HepG2 (cell line): Measurements from ENCODE around the gene DNAJC8. TPM values are rescaled to one million over a fixed set of nuclear protein-coding genes. Genes with fewer than 3 reads are reported as not detected.

Experiments used
- ATAC-seq: fragments of 200-7000 bp; cut with Tn5 transposase; 3 replicates; pipeline ENCODE4 v1.9.1; 2020; ENCODE audit warnings: mild to moderate bottlenecking, moderate library complexity
- BruUV-seq: library from RNA; stranded (reverse); fragments of 400-500 nt; replicated peaks from 2 replicates; lab custom pipeline; 2021; lab: Mats Ljungman, UMichigan
- CTCF ChIA-PET: fragments of 300-600 bp; formaldehyde crosslinking; extraction: SDS; loops from one replicate; lab custom pipeline; 2021; ENCODE audit warnings: low total read pairs, inconsistent platforms, low intra/inter-chr PET ratio; lab: Yijun Ruan, JAX
- POLR2A ChIA-PET: fragments of 350-600 bp; sonication (Branson Sonifier 250); formaldehyde crosslinking; loops from one replicate; lab custom pipeline; 2020; ENCODE audit warnings: antibody characterized with exemption, inconsistent platforms; lab: Yijun Ruan, JAX
- DNase-seq: peaks from one replicate; pipeline ENCODE4 v3.0.0-alpha.2; 2015; ENCODE audit warnings: low spot score
- FAIRE-seq: peaks from 3 replicates; lab custom pipeline; 2011; peaks lifted over from hg19 to GRCh38; lab: Jason Lieb, UNC
- H2AFZ ChIP-seq: one replicate; pipeline ENCODE4 v1.6.1; 2011; ENCODE audit warnings: low read length, inconsistent platforms
- H3K27ac ChIP-seq: fragments of 300-600 bp; 3 replicates; pipeline ENCODE4 v1.8.0; 2011; ENCODE audit warnings: mixed run types, mild to moderate bottlenecking, mixed read lengths, low read length, inconsistent platforms; ENCODE audit not compliant: insufficient read depth; ENCODE audit errors: extremely low read length
- H3K27me3 ChIP-seq, 2 experiments: fragments of 200-600 bp in 1 of 2; 2 replicates in 1 of 2; 3 replicates in 1 of 2; pipeline versions ENCODE4 v1.6.0 to v1.8.0; 2011; ENCODE audit warnings: low read length in 2 of 2, mild to moderate bottlenecking in 2 of 2, moderate library complexity in 2 of 2, inconsistent platforms in 1 of 2; ENCODE audit not compliant: insufficient read depth in 2 of 2, control insufficient read depth in 1 of 2
- H3K36me3 ChIP-seq, 2 experiments: fragments of 200-600 bp in 1 of 2; replicated peaks in 1 of 2; 2 replicates in 1 of 2; 3 replicates in 1 of 2; pipeline versions ENCODE4 v1.5.1 to v1.8.0; 2011; ENCODE audit warnings: low read length in 2 of 2, inconsistent platforms in 1 of 2; ENCODE audit not compliant: insufficient read depth in 2 of 2, control insufficient read depth in 1 of 2
- H3K4me1 ChIP-seq: 2 replicates; pipeline ENCODE4 v1.5.1; 2012; ENCODE audit warnings: low read length, inconsistent platforms; ENCODE audit not compliant: insufficient read depth
- H3K4me2 ChIP-seq: 2 replicates; pipeline ENCODE4 v1.6.0; 2011; ENCODE audit warnings: low read depth, low read length, inconsistent platforms
- H3K4me3 ChIP-seq, 3 experiments: fragments of 200-600 bp in 1 of 3; sonication (generic), shearing (Covaris generic) in 1 of 3; replicated peaks in 1 of 3; 2 replicates each; pipeline ENCODE4 v1.5.1; 2011 to 2016; ENCODE audit warnings: low read length in 3 of 3, inconsistent platforms in 2 of 3, low read depth in 2 of 3, mild to moderate bottlenecking in 2 of 3, control low read depth in 1 of 3, mixed read lengths in 1 of 3; ENCODE audit not compliant: insufficient read depth in 1 of 3
- H3K79me2 ChIP-seq: one replicate; pipeline ENCODE4 v1.6.1; 2011; ENCODE audit warnings: low read length, inconsistent platforms; ENCODE audit not compliant: insufficient read depth
- H3K9ac ChIP-seq: 2 replicates; pipeline ENCODE4 v1.6.0; 2011; ENCODE audit warnings: mild to moderate bottlenecking, low read depth, low read length, inconsistent platforms; ENCODE audit not compliant: insufficient read depth
- H3K9me3 ChIP-seq: 2 replicates; pipeline ENCODE4 v1.5.1; 2012; ENCODE audit warnings: mild to moderate bottlenecking, low read length
- H4K20me1 ChIP-seq: 2 replicates; pipeline ENCODE4 v1.6.0; 2011; ENCODE audit warnings: inconsistent platforms, mild to moderate bottlenecking, low read length, moderate library complexity; ENCODE audit not compliant: insufficient read depth
- BHLHE40 ChIP-seq: IDR thresholded peaks from 2 replicates; pipeline ENCODE4 v1.6.1; 2011; ENCODE audit warnings: low read length, improper control_type of control experiment
- CBX2 ChIP-seq, 2 experiments: fragments of 200-600 bp in 1 of 2; sonication (generic); formaldehyde crosslinking in 1 of 2; IDR thresholded peaks; 2 replicates each; pipeline versions ENCODE4 v1.7.0 to v1.8.1; 2018 to 2022; ENCODE audit warnings: low read depth in 2 of 2, low read length in 1 of 2, mild to moderate bottlenecking in 1 of 2, missing genetic modification reagents in 1 of 2
- DMAP1 ChIP-seq: IDR thresholded peaks from 2 replicates; pipeline ENCODE4 v1.6.1; 2016
- ETV6 ChIP-seq: sonication (generic); formaldehyde crosslinking; conservative IDR thresholded peaks from 2 replicates; pipeline ENCODE4 v1.4.0; 2020; ENCODE audit warnings: missing genetic modification reagents
- GFI1 ChIP-seq: sonication (generic); formaldehyde crosslinking; IDR thresholded peaks from 2 replicates; pipeline ENCODE4 v1.5.0; 2020; ENCODE audit warnings: missing genetic modification reagents, mild to moderate bottlenecking, borderline replicate concordance
- HHEX ChIP-seq: IDR thresholded peaks from 2 replicates; pipeline ENCODE4 v1.6.1; 2016; ENCODE audit warnings: control low read depth
- LCORL ChIP-seq, 2 experiments: fragments of 450-650 bp in 1 of 2; sonication (generic) in 1 of 2; formaldehyde crosslinking in 1 of 2; IDR thresholded peaks; 2 replicates each; pipeline versions ENCODE4 v1.5.0 to v1.6.1; 2017 to 2020; ENCODE audit warnings: antibody characterized with exemption in 1 of 2, missing genetic modification reagents in 1 of 2
- RNF2 ChIP-seq: fragments of 450-650 bp; conservative IDR thresholded peaks from 2 replicates; pipeline ENCODE4 v1.6.1; 2016; ENCODE audit warnings: low read depth
- ZBTB3 ChIP-seq: sonication (generic); formaldehyde crosslinking; IDR thresholded peaks from 2 replicates; pipeline ENCODE4 v1.4.0; 2020; ENCODE audit warnings: low read depth, mild to moderate bottlenecking, moderate library complexity, missing genetic modification reagents, borderline replicate concordance
- ZKSCAN8 ChIP-seq: IDR thresholded peaks from 2 replicates; pipeline ENCODE4 v1.6.1; 2016; ENCODE audit warnings: borderline replicate concordance, missing genetic modification reagents, missing compliant biosample characterization
- ZNF101 ChIP-seq: sonication (generic); formaldehyde crosslinking; IDR thresholded peaks from 2 replicates; pipeline ENCODE4 v1.4.0; 2020; ENCODE audit warnings: mild to moderate bottlenecking, low read depth, missing genetic modification reagents, borderline replicate concordance
- ZNF235 ChIP-seq: sonication (generic); formaldehyde crosslinking; IDR thresholded peaks from 2 replicates; pipeline ENCODE4 v1.8.1; 2023; ENCODE audit warnings: mild to moderate bottlenecking, missing genetic modification reagents, borderline replicate concordance
- ZNF589 ChIP-seq: sonication (generic); formaldehyde crosslinking; conservative IDR thresholded peaks from 2 replicates; pipeline ENCODE4 v1.8.0; 2022; ENCODE audit warnings: mild to moderate bottlenecking, moderate library complexity, missing genetic modification reagents
- ZNF614 ChIP-seq: IDR thresholded peaks from 2 replicates; pipeline ENCODE4 v1.6.1; 2018; ENCODE audit warnings: missing biosample characterization, missing genetic modification reagents, inconsistent platforms, borderline replicate concordance
- ZNF775 ChIP-seq: sonication (generic); formaldehyde crosslinking; IDR thresholded peaks from 2 replicates; pipeline ENCODE4 v1.4.0; 2020; ENCODE audit warnings: missing genetic modification reagents, mild to moderate bottlenecking, moderate library complexity, borderline replicate concordance
- WGBS: methylation state at CpG from one replicate; pipeline ENCODE4 v1.1.6; 2017; ENCODE audit warnings: low lambda C conversion rate; 5-methylcytosine and 5-hydroxymethylcytosine counted together
- in situ Hi-C: cut with HindIII; loops from 2 replicates; pipeline ENCODE4 v1.10.0; 2017; ENCODE audit warnings: low pct_unique_long_range_greater_than_20kb; ENCODE audit not compliant: extremely low pct_ligation_motif_present
- intact Hi-C: fragments of 100-400 bp; cut with micrococcal nuclease; formaldehyde crosslinking; loops from one replicate; pipeline ENCODE4 v1.10.0; 2022; ENCODE audit not compliant: unreplicated experiment
- polyA plus RNA-seq, 8 experiments: library from polyadenylated mRNA; depleted of rRNA in 3 of 8; stranded (reverse) in 7 of 8; unstranded in 1 of 8; fragments of >200 nt; fragmentation: Illumina TruSeq in 4 of 8; extraction: Trizol in 4 of 8; gene quantifications; 2 replicates each; pipeline versions ENCODE4 v1.2.1 to v1.2.3, GENCODE V29; 2011 to 2016; ENCODE audit warnings: low read depth in 4 of 8, missing spikeins in 1 of 8, mixed read lengths in 1 of 8; ENCODE audit not compliant: insufficient read depth in 1 of 8
- total RNA-seq, 5 experiments: library from RNA; depleted of rRNA; stranded (reverse); fragments of >200 nt; fragmentation: Illumina TruSeq; extraction: Trizol; gene quantifications; 2 replicates each; pipeline ENCODE4 v1.2.3, GENCODE V29; 2016; ENCODE audit warnings: low read depth in 1 of 5
- TF ChIP-seq, protein P1 (sequence below), 2 experiments: sonication (generic) in 1 of 2; formaldehyde crosslinking in 1 of 2; IDR thresholded peaks; 2 replicates each; pipeline versions ENCODE4 v1.4.0 to v1.6.1; 2018 to 2020; ENCODE audit warnings: missing genetic modification reagents in 2 of 2, borderline replicate concordance in 1 of 2, low read depth in 1 of 2, mild to moderate bottlenecking in 1 of 2, missing biosample characterization in 1 of 2

The DNAJC8 gene
- total and polyA plus RNA-seq, 2 of the 13 experiments (the other 11 are each of a cell fraction or from before 2014, with no cell fraction given): 54.5 to 126 TPM

- TF ChIP-seq CBX2 (IDR thresholded peaks at IDR 0.05; ENCODE audit: low read depth, low read length): no peak
- no peak for TF ChIP-seq CBX2 (CRISPR knock-in tag; IDR thresholded peaks at IDR 0.05; ENCODE audit: low read depth)
- no peak for TF ChIP-seq LCORL (IDR thresholded peaks at IDR 0.05)
- TF ChIP-seq LCORL (CRISPR knock-in tag; IDR thresholded peaks at IDR 0.05): no peak
Measured at GRCh38 chr1:28257736-28258135, 24.9 kb upstream of the DNAJC8 start (continued).

DNA sequence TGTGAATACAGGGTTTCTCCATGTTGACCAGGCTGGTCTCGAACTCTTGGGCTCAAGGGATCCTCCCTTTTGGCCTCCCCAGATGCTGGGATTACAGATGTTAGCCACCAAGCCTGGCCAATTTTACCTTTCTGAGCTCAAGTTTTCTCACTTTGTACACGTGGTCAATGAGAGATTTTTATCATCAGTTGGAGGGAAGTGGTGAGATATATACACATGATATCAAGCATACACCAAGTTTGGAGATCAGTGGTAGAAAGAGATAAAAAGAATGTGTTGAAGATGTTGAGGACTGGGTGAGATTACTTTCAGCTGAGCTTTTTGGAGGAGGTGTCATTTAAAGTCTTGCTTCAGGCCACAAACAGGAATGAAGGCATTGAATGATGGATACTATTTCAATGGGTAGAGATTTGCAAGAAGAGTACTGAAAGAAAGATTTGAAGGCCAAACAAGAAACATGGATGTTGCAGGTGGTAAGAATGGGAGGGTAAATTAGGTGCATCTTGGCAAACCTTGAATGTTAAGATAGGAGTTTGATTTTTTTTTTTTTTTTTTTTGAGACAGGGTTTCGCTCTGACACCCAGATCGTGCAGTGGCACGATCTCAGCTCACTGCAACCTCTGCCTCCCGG, 23.5 kb upstream of the DNAJC8 start:
- ChIA-PET POLR2A (interaction anchor here (0.8 to 1.2 kb wide), 3 partner anchors 8 to 19 kb away, joined by 3 to 4 read pairs (median 3); no protein-coding TSS in a partner anchor), CTCF (no interaction called here)
- H3K9me3 ChIP-seq: no peaks in the 10 kb centered on the region
- H4K20me1 ChIP-seq: peaks cover 8% of the 10 kb centered on the region
- H3K4me1 ChIP-seq: peaks cover 34% of the 10 kb centered on the region
- no peak overlapping the region for H2AFZ ChIP-seq
- in situ Hi-C loops (no loop called here), intact Hi-C loops (no loop called here)
- H3K4me2 ChIP-seq: peak overlapping the region; percentile 23; the same call in 1 of the 2 replicates
- peaks cover 16% of the 10 kb centered on the region for H3K79me2 ChIP-seq
- TF ChIP-seq BHLHE40 (no peak), ETV6 (CRISPR knock-in tag) (no peak), ZNF775 (CRISPR knock-in tag) (no peak), ZNF589 (CRISPR knock-in tag) (no peak), ZKSCAN8 (CRISPR knock-in tag) (no peak), ZNF614 (CRISPR knock-in tag) (no peak), ZBTB3 (no peak), ZNF101 (CRISPR knock-in tag) (no peak), RNF2 (no peak), ZNF235 (CRISPR knock-in tag) (no peak), HHEX (CRISPR knock-in tag) (no peak), DMAP1 (CRISPR knock-in tag) (no peak), GFI1 (CRISPR knock-in tag) (no peak)
- TF ChIP-seq, protein P1, sequence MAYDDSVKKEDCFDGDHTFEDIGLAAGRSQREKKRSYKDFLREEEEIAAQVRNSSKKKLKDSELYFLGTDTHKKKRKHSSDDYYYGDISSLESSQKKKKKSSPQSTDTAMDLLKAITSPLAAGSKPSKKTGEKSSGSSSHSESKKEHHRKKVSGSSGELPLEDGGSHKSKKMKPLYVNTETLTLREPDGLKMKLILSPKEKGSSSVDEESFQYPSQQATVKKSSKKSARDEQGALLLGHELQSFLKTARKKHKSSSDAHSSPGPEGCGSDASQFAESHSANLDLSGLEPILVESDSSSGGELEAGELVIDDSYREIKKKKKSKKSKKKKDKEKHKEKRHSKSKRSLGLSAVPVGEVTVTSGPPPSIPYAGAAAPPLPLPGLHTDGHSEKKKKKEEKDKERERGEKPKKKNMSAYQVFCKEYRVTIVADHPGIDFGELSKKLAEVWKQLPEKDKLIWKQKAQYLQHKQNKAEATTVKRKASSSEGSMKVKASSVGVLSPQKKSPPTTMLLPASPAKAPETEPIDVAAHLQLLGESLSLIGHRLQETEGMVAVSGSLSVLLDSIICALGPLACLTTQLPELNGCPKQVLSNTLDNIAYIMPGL (CRISPR knock-in tag; IDR thresholded peaks at IDR 0.05; ENCODE audit: borderline replicate concordance in 1 of 2, low read depth in 1 of 2): no peak
- peaks cover 0 to 1% of the 10 kb centered on the region in 2 experiments; a peak in 1 of 5 replicates for H3K27me3 ChIP-seq
- WGBS: 67% methylated on average over 6 of the region's 6 CpGs
- no TSS peak for BruUV-seq
- peaks cover 0 to 2% of the 10 kb centered on the region in 2 experiments; a peak in 1 of 5 replicates for H3K36me3 ChIP-seq
- ATAC-seq (no peak), FAIRE-seq (no peak), DNase-seq (no peak)
- H3K9ac ChIP-seq: no peak overlapping the region
- no peak overlapping the region for H3K27ac ChIP-seq
- no peak overlapping the region for H3K4me3 ChIP-seq
